Upper lobe of left lung (tissue), 6 donors: ENCODE measurements around the gene OIT3. TPM values are rescaled to one million over a fixed set of nuclear protein-coding genes. Genes with fewer than 3 reads are reported as not detected.

Source experiments
- ATAC-seq, 2 donors: fragments of 200-7000 bp; cut with Tn5 transposase; one replicate each; pipeline ENCODE4 v1.9.1; 2022; ENCODE audit warnings: mild to moderate bottlenecking in 2 of 2, moderate library complexity in 2 of 2; ENCODE audit not compliant: low FRiP score in 2 of 2
- DNase-seq, 2 donors: peaks; one replicate each; pipeline ENCODE4 v3.0.0-alpha.2; 2019 to 2020
- H3K27ac ChIP-seq, 4 donors: fragments of 200-600 bp; sonication (generic); one replicate each; pipeline ENCODE4 v1.5.1; 2016 to 2019
- H3K27me3 ChIP-seq, 4 donors: fragments of 200-600 bp; sonication (generic); one replicate each; pipeline ENCODE4 v1.5.1; 2017 to 2019
- H3K36me3 ChIP-seq, 4 donors: fragments of 200-600 bp; sonication (generic); one replicate each; pipeline ENCODE4 v1.5.1; 2016 to 2019
- H3K4me1 ChIP-seq, 4 donors: fragments of 200-600 bp; sonication (generic); one replicate each; pipeline ENCODE4 v1.5.1; 2018 to 2019
- H3K4me3 ChIP-seq, 4 donors: fragments of 200-600 bp; sonication (generic); one replicate each; pipeline ENCODE4 v1.5.1; 2017 to 2019; ENCODE audit warnings: mild to moderate bottlenecking in 2 of 4, moderate library complexity in 1 of 4
- H3K9me3 ChIP-seq, 4 donors: fragments of 200-600 bp; sonication (generic); one replicate each; pipeline ENCODE4 v1.5.1; 2018 to 2019
- EP300 ChIP-seq, 4 donors: sonication (generic); formaldehyde crosslinking; IDR thresholded peaks; one replicate each; pipeline ENCODE4 v1.5.1; 2017; ENCODE audit warnings: antibody characterized with exemption in 4 of 4, control low read depth in 2 of 4
- POLR2A ChIP-seq, 4 donors: fragments of 450-650 bp; IDR thresholded peaks; one replicate each; pipeline ENCODE4 v1.5.1; 2016 to 2017; ENCODE audit warnings: antibody characterized with exemption in 4 of 4, mild to moderate bottlenecking in 2 of 4
- POLR2AphosphoS5 ChIP-seq, 2 donors: sonication (generic); formaldehyde crosslinking; IDR thresholded peaks; one replicate each; pipeline ENCODE4 v1.5.1; 2017; ENCODE audit warnings: antibody characterized with exemption in 2 of 2
- WGBS, 2 donors: methylation state at CpG; one replicate each; pipeline ENCODE4 v1.1.5; 2017 to 2018; 5-methylcytosine and 5-hydroxymethylcytosine counted together
- total RNA-seq, 6 donors: library from RNA; depleted of rRNA in 4 of 6; stranded (reverse); fragments of >200 nt in 4 of 6; gene quantifications; one replicate each; pipeline versions ENCODE4 v1.1.0 to v1.2.1, GENCODE V29; 2016 to 2021
- TF ChIP-seq, protein P1 (sequence below), 6 experiments: fragments of 450-650 bp in 4 of 6; fragments of 200-600 bp in 2 of 6; sonication (generic) in 2 of 6; IDR thresholded peaks; one replicate each; pipeline ENCODE4 v1.5.1; 2016 to 2019; ENCODE audit warnings: antibody characterized with exemption in 6 of 6
- donor health status: DM: no; HTN: no; CAD: no; lungs with moderate emphysema.
- donor health status: DM: no; HTN: yes; CAD: no; lungs with severe emphysema.

Gene OIT3
- total RNA-seq, 6 donors from 2014 or later: 0.15 to 0.20 TPM; not detected in 4

DNA sequence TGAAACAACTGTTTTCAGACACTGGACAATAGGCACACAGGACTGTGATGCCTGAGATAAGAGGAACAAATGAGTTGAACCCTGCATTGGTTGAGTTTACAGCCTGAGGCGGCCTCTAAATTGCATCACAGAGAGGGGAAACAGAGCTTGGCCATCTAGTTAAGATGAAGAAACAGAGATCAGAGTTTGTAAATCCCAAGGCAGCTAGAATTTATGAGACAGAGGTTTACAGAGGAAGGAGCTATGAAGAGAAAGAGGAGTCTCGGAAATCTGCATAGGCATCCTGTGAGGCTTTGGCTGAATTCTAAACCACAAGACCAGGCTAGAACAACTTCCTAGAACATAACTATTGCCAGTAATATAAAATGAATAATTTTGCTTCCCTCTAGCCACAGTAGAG, 41.0 kb upstream of the OIT3 start:
- DNase-seq (no peak), ATAC-seq (no peak)
- no peak overlapping the region for H3K4me3 ChIP-seq
- WGBS, 2 donors: 77 to 81% methylated on average over 2 of the region's 2 CpGs
- no peaks in the 10 kb centered on the region for H3K4me1 ChIP-seq
- H3K9me3 ChIP-seq: peaks cover 0 to 3% (median 0%) of the 10 kb centered on the region in 4 donors
- no peaks in the 10 kb centered on the region for H3K36me3 ChIP-seq
- no peak for TF ChIP-seq POLR2AphosphoS5 (IDR thresholded peaks at IDR 0.05)
- TF ChIP-seq, protein P1, sequence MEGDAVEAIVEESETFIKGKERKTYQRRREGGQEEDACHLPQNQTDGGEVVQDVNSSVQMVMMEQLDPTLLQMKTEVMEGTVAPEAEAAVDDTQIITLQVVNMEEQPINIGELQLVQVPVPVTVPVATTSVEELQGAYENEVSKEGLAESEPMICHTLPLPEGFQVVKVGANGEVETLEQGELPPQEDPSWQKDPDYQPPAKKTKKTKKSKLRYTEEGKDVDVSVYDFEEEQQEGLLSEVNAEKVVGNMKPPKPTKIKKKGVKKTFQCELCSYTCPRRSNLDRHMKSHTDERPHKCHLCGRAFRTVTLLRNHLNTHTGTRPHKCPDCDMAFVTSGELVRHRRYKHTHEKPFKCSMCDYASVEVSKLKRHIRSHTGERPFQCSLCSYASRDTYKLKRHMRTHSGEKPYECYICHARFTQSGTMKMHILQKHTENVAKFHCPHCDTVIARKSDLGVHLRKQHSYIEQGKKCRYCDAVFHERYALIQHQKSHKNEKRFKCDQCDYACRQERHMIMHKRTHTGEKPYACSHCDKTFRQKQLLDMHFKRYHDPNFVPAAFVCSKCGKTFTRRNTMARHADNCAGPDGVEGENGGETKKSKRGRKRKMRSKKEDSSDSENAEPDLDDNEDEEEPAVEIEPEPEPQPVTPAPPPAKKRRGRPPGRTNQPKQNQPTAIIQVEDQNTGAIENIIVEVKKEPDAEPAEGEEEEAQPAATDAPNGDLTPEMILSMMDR (IDR thresholded peaks at IDR 0.05): no peak
- no peak for TF ChIP-seq POLR2A (IDR thresholded peaks at IDR 0.05)
- no peak for TF ChIP-seq EP300 (IDR thresholded peaks at IDR 0.05)
- no peaks in the 10 kb centered on the region for H3K27me3 ChIP-seq
- no peak overlapping the region for H3K27ac ChIP-seq

DNA sequence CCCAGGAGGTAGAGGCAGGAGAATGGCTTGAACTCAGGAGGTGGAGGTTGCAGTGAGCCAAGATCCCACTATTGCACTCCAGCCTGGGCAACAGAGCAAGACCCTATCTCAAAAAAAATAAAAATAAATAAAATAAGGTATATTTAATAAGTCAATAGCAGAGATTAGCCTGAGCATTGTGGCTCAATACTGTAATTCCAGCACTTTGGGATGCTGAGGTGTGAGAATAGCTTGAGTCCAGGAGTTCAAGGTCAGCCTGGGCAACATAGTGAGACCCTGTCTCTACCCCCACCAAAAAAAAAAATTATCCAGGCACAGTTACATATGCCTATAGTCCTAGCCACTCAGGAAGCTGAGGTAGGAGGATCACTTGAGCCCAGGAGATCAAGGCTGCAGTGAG, 38.4 kb upstream of the OIT3 start:
- ATAC-seq: no peak
- no peak for DNase-seq
- Histone ChIP-seq H3K9me3 (peaks cover 0 to 3% (median 0%) of the 10 kb centered on the region in 4 donors), H3K36me3 (peaks cover 0 to 5% (median 2%) of the 10 kb centered on the region in 4 donors), H3K4me1 (no peaks in the 10 kb centered on the region), H3K4me3 (no peak overlapping the region), H3K27ac (no peak overlapping the region), H3K27me3 (no peaks in the 10 kb centered on the region)
- TF ChIP-seq POLR2AphosphoS5 (IDR thresholded peaks at IDR 0.05): no peak
- TF ChIP-seq, protein P1 (IDR thresholded peaks at IDR 0.05): no peak
- TF ChIP-seq POLR2A (IDR thresholded peaks at IDR 0.05): no peak
- TF ChIP-seq EP300 (IDR thresholded peaks at IDR 0.05): no peak

DNA sequence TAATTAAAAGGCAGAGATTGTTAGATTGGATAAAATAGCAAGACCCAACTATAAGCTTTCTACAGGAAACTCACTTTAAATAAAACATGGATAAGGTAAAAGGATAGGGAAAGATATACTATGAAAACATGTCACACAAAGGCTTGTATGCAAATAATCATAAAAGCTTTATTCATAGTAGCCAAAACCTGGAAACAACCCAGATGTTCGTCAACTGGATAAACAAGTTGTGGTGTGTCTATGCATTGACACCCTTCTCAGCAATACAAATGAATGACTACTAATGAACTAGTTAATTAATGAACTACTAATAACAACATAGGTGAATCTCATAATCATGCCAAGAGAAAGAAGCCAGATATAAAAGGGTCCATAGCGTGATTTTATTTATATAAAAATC, 37.7 kb upstream of the OIT3 start:
- H3K27me3 ChIP-seq: no peaks in the 10 kb centered on the region
- no peak for ATAC-seq
- DNase-seq: no peak

DNA sequence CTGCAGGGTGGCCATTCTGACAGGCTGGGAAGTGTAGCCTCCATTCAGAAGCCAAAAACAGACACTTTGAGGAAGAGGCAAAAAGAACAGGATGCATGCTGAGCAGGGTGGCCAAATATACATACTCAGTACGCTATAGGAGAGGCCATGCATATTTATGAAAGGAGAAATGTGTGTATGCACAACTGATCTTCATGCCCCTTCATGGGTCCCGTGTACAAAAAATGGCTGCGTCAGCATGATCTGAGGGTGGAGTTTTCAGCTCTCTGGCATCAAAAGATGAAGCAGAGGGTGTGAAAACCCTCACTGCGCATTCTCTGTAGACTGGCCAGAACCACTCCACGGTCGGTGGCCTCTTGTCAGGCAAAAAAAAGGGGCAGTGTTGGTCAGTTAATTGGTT, 35.5 kb upstream of the OIT3 start:
- Histone ChIP-seq H3K4me1 (no peaks in the 10 kb centered on the region), H3K36me3 (peaks cover 8 to 30% (median 11%) of the 10 kb centered on the region in 4 donors), H3K27me3 (no peaks in the 10 kb centered on the region), H3K27ac (no peak overlapping the region), H3K9me3 (no peaks in the 10 kb centered on the region), H3K4me3 (no peak overlapping the region)
- ATAC-seq (no peak), DNase-seq (no peak)
- no peak for TF ChIP-seq EP300 (IDR thresholded peaks at IDR 0.05)
- TF ChIP-seq, protein P1 (IDR thresholded peaks at IDR 0.05): no peak
- TF ChIP-seq POLR2AphosphoS5 (IDR thresholded peaks at IDR 0.05): no peak
- no peak for TF ChIP-seq POLR2A (IDR thresholded peaks at IDR 0.05)
- 97 to 98% methylated on average over 6 of the region's 6 CpGs for WGBS, 2 donors

More for the DNA sequence above, 37.7 kb upstream of the OIT3 start:
- Histone ChIP-seq H3K27ac (no peak overlapping the region), H3K4me3 (no peak overlapping the region), H3K4me1 (no peaks in the 10 kb centered on the region), H3K9me3 (peaks cover 0 to 3% (median 0%) of the 10 kb centered on the region in 4 donors), H3K36me3 (peaks cover 0 to 12% (median 3%) of the 10 kb centered on the region in 4 donors)
- TF ChIP-seq, protein P1 (IDR thresholded peaks at IDR 0.05): no peak
- no peak for TF ChIP-seq POLR2AphosphoS5 (IDR thresholded peaks at IDR 0.05)
- TF ChIP-seq POLR2A (IDR thresholded peaks at IDR 0.05): no peak
- no peak for TF ChIP-seq EP300 (IDR thresholded peaks at IDR 0.05)
- WGBS, 2 donors: 86 to 92% methylated on average over 2 of the region's 2 CpGs

DNA sequence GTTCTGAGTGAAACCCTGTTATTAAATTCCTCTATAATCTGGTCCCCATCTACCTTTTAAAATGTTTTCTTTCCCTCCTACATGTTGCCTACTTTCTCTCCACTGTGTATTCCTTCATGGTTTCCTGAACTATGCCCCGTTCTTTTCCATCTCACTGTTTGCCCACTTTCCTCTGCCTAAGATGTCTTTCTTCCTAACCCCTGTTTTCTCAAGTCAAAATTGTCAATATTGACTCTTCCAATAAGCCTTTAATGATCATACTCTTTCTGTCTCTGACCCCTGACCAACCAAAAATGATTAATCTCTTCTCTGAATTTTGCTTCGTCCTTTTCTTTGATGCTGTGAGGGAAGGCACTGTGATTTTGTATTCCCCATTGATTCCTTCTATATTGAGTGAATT, 30.6 kb upstream of the OIT3 start:
- TF ChIP-seq, protein P1 (IDR thresholded peaks at IDR 0.05): no peak
- TF ChIP-seq POLR2A (IDR thresholded peaks at IDR 0.05) (no peak), POLR2AphosphoS5 (IDR thresholded peaks at IDR 0.05) (no peak), EP300 (IDR thresholded peaks at IDR 0.05) (no peak)
- Histone ChIP-seq H3K4me3 (no peak overlapping the region), H3K27ac (no peak overlapping the region), H3K27me3 (no peaks in the 10 kb centered on the region), H3K4me1 (no peaks in the 10 kb centered on the region), H3K9me3 (no peaks in the 10 kb centered on the region), H3K36me3 (peaks cover 8 to 41% (median 11%) of the 10 kb centered on the region in 4 donors)
- ATAC-seq: no peak
- no peak for DNase-seq
- 87 to 94% methylated on average over 2 of the region's 2 CpGs for WGBS, 2 donors
